GM23338 (cell line): ENCODE data around the gene MPPE1. TPM values are rescaled to one million over a fixed set of nuclear protein-coding genes. Genes with fewer than 3 reads are reported as not detected.
"Not testable (repeated sequence)": the region's sequence is repeated elsewhere in the genome, so short reads cannot be mapped to it uniquely, and the experiment has no call there.

Experiments
- ATAC-seq: fragments of 200-7000 bp; cut with Tn5 transposase; 3 replicates; pipeline ENCODE4 v1.9.1; 2020
- DNase-seq: peaks from one replicate; pipeline ENCODE4 v3.0.0-alpha.2; 2015; ENCODE audit warnings: low spot score
- H2AFZ ChIP-seq: fragments of 200-600 bp; sonication (generic); 2 replicates; pipeline ENCODE4 v1.8.0; 2016; ENCODE audit warnings: antibody characterized with exemption, mild to moderate bottlenecking, moderate library complexity
- H3F3A ChIP-seq: fragments of 200-600 bp; sonication (generic); replicated peaks from 2 replicates; pipeline ENCODE4 v1.8.0; 2017; ENCODE audit warnings: antibody characterized with exemption, mixed run types, low read depth
- H3K27ac ChIP-seq: fragments of 200-600 bp; sonication (generic); 2 replicates; pipeline ENCODE4 v1.6.1; 2016; ENCODE audit warnings: low read depth
- H3K27me3 ChIP-seq: fragments of 200-600 bp; sonication (generic); 2 replicates; pipeline ENCODE4 v1.8.0; 2016; ENCODE audit warnings: mild to moderate bottlenecking, mixed run types, moderate library complexity; ENCODE audit not compliant: insufficient read depth
- H3K36me3 ChIP-seq: fragments of 200-600 bp; sonication (generic); 2 replicates; pipeline ENCODE4 v1.8.0; 2016; ENCODE audit warnings: mild to moderate bottlenecking; ENCODE audit not compliant: insufficient read depth
- H3K4me1 ChIP-seq: fragments of 200-600 bp; sonication (generic); 2 replicates; pipeline ENCODE4 v1.8.0; 2016; ENCODE audit warnings: mild to moderate bottlenecking, moderate library complexity; ENCODE audit not compliant: insufficient read depth
- H3K4me2 ChIP-seq: fragments of 200-600 bp; sonication (generic); 2 replicates; pipeline ENCODE4 v1.7.1; 2017; ENCODE audit warnings: mixed run types
- H3K4me3 ChIP-seq: fragments of 200-600 bp; sonication (generic); 2 replicates; pipeline ENCODE4 v1.6.1; 2016; ENCODE audit warnings: mixed run types
- H3K79me2 ChIP-seq: fragments of 200-600 bp; sonication (generic); replicated peaks from 2 replicates; pipeline ENCODE4 v1.8.0; 2017; ENCODE audit warnings: mild to moderate bottlenecking; ENCODE audit not compliant: insufficient read depth
- H3K9me2 ChIP-seq: fragments of 200-600 bp; sonication (generic); 2 replicates; pipeline ENCODE4 v1.8.0; 2017; ENCODE audit not compliant: insufficient read depth
- H4K20me1 ChIP-seq: fragments of 200-600 bp; sonication (generic); replicated peaks from 2 replicates; pipeline ENCODE4 v1.8.0; 2017; ENCODE audit warnings: mild to moderate bottlenecking; ENCODE audit not compliant: insufficient read depth
- H3K27ac Mint-ChIP-seq: 2 replicates; pipeline ENCODE4 v1.8.0; 2020; ENCODE audit warnings: inconsistent platforms, mild to moderate bottlenecking, moderate library complexity, mixed read lengths
- H3K27me3 Mint-ChIP-seq: 3 replicates; pipeline ENCODE4 v1.8.0; 2022; ENCODE audit warnings: low read depth, mild to moderate bottlenecking, moderate library complexity, mixed read lengths, inconsistent platforms; ENCODE audit not compliant: insufficient read depth, poor library complexity
- H3K36me3 Mint-ChIP-seq: 3 replicates; pipeline ENCODE4 v1.8.0; 2021; ENCODE audit warnings: low read depth, mild to moderate bottlenecking, inconsistent platforms, moderate library complexity, mixed read lengths
- H3K4me1 Mint-ChIP-seq: 3 replicates; pipeline ENCODE4 v1.8.0; 2020; ENCODE audit warnings: mild to moderate bottlenecking, inconsistent platforms, mixed read lengths
- H3K4me3 Mint-ChIP-seq: 3 replicates; pipeline ENCODE4 v1.8.0; 2021; ENCODE audit warnings: moderate library complexity, mild to moderate bottlenecking, inconsistent platforms, mixed read lengths
- H3K9me3 Mint-ChIP-seq: 3 replicates; pipeline ENCODE4 v1.8.0; 2020; ENCODE audit warnings: moderate library complexity, mild to moderate bottlenecking, inconsistent platforms, mixed read lengths
- ETS1 ChIP-seq: IDR thresholded peaks from 2 replicates; pipeline ENCODE4 v1.6.1; 2016; ENCODE audit warnings: antibody characterized with exemption
- EZH2 ChIP-seq: fragments of 200-600 bp; sonication (generic); IDR thresholded peaks from one replicate; pipeline ENCODE4 v1.8.0; 2017; ENCODE audit warnings: antibody characterized with exemption, mild to moderate bottlenecking, low read depth; ENCODE audit not compliant: unreplicated experiment
- EZH2phosphoT487 ChIP-seq: fragments of 200-600 bp; sonication (generic); IDR thresholded peaks from one replicate; pipeline ENCODE4 v1.8.1; 2018; ENCODE audit warnings: antibody characterized with exemption; ENCODE audit not compliant: unreplicated experiment
- JUNB ChIP-seq: IDR thresholded peaks from one replicate; pipeline ENCODE4 v1.6.1; 2016; ENCODE audit warnings: antibody characterized with exemption; ENCODE audit not compliant: unreplicated experiment
- POLR2AphosphoS5 ChIP-seq: IDR thresholded peaks from 2 replicates; pipeline ENCODE4 v1.6.1; 2016; ENCODE audit warnings: antibody characterized with exemption, low read depth
- REST ChIP-seq: IDR thresholded peaks from one replicate; pipeline ENCODE4 v1.6.1; 2018; ENCODE audit warnings: antibody characterized with exemption; ENCODE audit not compliant: unreplicated experiment
- STAT1 ChIP-seq: IDR thresholded peaks from one replicate; pipeline ENCODE4 v1.6.1; 2016; ENCODE audit warnings: antibody characterized with exemption; ENCODE audit not compliant: unreplicated experiment
- polyA plus RNA-seq: library from polyadenylated mRNA; unstranded; fragments of >200 nt; fragmentation: Nextera tagmentation; extraction: Ambion mirVana; gene quantifications from 2 replicates; pipeline ENCODE4 v1.2.1, GENCODE V29; 2016
- total RNA-seq: library from RNA; depleted of rRNA; stranded (reverse); fragments of >200 nt; shearing (Covaris generic); gene quantifications from 2 replicates; pipeline ENCODE4 v1.2.3, GENCODE V29; 2014
- TF ChIP-seq, protein P1 (sequence below): fragments of 250-450 bp; sonication (Bioruptor Pico); IDR thresholded peaks from 2 replicates; pipeline ENCODE4 v1.5.0; 2020; ENCODE audit warnings: mild to moderate bottlenecking, moderate library complexity

The MPPE1 gene
- total and polyA plus RNA-seq, 2 experiments from 2014 or later, result 18.8 to 24.6 TPM

- H3K36me3 Mint-ChIP-seq, result no peaks in the 10 kb centered on the region; the same call in 2 of the 3 replicates
- H3K27me3 Mint-ChIP-seq, result peaks cover 6% of the 10 kb centered on the region
- peak; percentile 80 for ATAC-seq
- no peaks in the 10 kb centered on the region for H3F3A ChIP-seq
- H3K4me3 ChIP-seq, result no peak overlapping the region
- DNase-seq, result peak; percentile 78
- H3K27ac ChIP-seq, result peak overlapping the region; percentile 37; the same call in 1 of the 2 replicates
- H3K4me1 ChIP-seq, result peaks cover 19% of the 10 kb centered on the region
- no peak overlapping the region for H2AFZ ChIP-seq
- H3K9me3 Mint-ChIP-seq, result no peaks in the 10 kb centered on the region
- H3K4me1 Mint-ChIP-seq, result peaks cover 29% of the 10 kb centered on the region
- H3K4me2 ChIP-seq, result 0 out of 2 replicates have a peak overlapping the region, but pooled peaks have one; percentile 1
- no peaks in the 10 kb centered on the region; the same call in 1 of the 2 replicates for H3K9me2 ChIP-seq
- peaks cover 20% of the 10 kb centered on the region for H3K79me2 ChIP-seq
- no peaks in the 10 kb centered on the region for H3K27me3 ChIP-seq
- H3K36me3 ChIP-seq, result no peaks in the 10 kb centered on the region
- H3K4me3 Mint-ChIP-seq, result peak overlapping the region; percentile 54
- peak overlapping the region; percentile 98 for H3K27ac Mint-ChIP-seq
- TF ChIP-seq ETS1, result no peak
- TF ChIP-seq POLR2AphosphoS5, result no peak
- no peak for TF ChIP-seq EZH2phosphoT487
- no peak for TF ChIP-seq STAT1
- TF ChIP-seq REST, result no peak
- TF ChIP-seq EZH2, result no peak
- TF ChIP-seq, protein P1, sequence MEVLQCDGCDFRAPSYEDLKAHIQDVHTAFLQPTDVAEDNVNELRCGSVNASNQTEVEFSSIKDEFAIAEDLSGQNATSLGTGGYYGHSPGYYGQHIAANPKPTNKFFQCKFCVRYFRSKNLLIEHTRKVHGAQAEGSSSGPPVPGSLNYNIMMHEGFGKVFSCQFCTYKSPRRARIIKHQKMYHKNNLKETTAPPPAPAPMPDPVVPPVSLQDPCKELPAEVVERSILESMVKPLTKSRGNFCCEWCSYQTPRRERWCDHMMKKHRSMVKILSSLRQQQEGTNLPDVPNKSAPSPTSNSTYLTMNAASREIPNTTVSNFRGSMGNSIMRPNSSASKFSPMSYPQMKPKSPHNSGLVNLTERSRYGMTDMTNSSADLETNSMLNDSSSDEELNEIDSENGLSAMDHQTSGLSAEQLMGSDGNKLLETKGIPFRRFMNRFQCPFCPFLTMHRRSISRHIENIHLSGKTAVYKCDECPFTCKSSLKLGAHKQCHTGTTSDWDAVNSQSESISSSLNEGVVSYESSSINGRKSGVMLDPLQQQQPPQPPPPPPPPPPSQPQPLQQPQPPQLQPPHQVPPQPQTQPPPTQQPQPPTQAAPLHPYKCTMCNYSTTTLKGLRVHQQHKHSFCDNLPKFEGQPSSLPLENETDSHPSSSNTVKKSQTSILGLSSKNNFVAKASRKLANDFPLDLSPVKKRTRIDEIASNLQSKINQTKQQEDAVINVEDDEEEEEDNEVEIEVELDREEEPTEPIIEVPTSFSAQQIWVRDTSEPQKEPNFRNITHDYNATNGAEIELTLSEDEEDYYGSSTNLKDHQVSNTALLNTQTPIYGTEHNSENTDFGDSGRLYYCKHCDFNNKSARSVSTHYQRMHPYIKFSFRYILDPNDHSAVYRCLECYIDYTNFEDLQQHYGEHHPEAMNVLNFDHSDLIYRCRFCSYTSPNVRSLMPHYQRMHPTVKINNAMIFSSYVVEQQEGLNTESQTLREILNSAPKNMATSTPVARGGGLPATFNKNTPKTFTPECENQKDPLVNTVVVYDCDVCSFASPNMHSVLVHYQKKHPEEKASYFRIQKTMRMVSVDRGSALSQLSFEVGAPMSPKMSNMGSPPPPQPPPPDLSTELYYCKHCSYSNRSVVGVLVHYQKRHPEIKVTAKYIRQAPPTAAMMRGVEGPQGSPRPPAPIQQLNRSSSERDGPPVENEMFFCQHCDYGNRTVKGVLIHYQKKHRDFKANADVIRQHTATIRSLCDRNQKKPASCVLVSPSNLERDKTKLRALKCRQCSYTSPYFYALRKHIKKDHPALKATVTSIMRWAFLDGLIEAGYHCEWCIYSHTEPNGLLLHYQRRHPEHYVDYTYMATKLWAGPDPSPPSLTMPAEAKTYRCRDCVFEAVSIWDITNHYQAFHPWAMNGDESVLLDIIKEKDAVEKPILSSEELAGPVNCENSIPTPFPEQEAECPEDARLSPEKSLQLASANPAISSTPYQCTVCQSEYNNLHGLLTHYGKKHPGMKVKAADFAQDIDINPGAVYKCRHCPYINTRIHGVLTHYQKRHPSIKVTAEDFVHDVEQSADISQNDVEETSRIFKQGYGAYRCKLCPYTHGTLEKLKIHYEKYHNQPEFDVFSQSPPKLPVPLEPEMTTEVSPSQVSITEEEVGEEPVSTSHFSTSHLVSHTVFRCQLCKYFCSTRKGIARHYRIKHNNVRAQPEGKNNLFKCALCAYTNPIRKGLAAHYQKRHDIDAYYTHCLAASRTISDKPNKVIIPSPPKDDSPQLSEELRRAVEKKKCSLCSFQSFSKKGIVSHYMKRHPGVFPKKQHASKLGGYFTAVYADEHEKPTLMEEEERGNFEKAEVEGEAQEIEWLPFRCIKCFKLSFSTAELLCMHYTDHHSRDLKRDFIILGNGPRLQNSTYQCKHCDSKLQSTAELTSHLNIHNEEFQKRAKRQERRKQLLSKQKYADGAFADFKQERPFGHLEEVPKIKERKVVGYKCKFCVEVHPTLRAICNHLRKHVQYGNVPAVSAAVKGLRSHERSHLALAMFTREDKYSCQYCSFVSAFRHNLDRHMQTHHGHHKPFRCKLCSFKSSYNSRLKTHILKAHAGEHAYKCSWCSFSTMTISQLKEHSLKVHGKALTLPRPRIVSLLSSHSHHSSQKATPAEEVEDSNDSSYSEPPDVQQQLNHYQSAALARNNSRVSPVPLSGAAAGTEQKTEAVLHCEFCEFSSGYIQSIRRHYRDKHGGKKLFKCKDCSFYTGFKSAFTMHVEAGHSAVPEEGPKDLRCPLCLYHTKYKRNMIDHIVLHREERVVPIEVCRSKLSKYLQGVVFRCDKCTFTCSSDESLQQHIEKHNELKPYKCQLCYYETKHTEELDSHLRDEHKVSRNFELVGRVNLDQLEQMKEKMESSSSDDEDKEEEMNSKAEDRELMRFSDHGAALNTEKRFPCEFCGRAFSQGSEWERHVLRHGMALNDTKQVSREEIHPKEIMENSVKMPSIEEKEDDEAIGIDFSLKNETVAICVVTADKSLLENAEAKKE (CRISPR knock-in tag), result no peak
- TF ChIP-seq JUNB, result no peak
- H4K20me1 ChIP-seq, result no peaks in the 10 kb centered on the region
These were observed 50.8 kb downstream of the MPPE1 start for GRCh38 chr18:11857177-11857887.

DNA sequence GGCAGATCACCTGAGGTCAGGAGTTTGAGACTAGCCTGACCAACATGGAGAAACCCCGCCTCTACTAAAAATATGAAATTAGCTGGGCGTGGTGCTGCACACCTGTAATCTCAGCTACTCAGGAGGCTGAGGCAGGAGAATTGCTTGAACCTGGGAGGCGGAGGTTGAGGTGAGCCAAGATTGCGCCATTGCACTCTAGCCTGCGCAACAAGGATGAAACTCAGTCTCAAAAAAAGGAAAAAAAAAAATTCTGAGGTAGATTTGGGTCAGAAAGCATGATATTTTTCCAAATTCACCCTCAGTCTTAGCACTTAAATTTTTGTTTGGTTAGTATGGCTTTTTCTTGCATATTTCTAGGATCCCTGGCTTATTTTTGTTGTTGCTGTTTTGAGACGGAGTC, 53.6 kb downstream of the MPPE1 start:
- H3K4me3 ChIP-seq, H3K4me2 ChIP-seq, DNase-seq, H3K27me3 ChIP-seq, H2AFZ ChIP-seq, H3K36me3 Mint-ChIP-seq, H3K9me2 ChIP-seq, ATAC-seq, H3K9me3 Mint-ChIP-seq, H3K36me3 ChIP-seq, H3K4me3 Mint-ChIP-seq, H3F3A ChIP-seq, H4K20me1 ChIP-seq: not testable (repeated sequence)
- H3K27ac ChIP-seq, result peak overlapping the region; percentile 60
- H3K27me3 Mint-ChIP-seq, result peaks cover 13% of the 10 kb centered on the region
- peaks cover 31% of the 10 kb centered on the region for H3K79me2 ChIP-seq
- H3K4me1 ChIP-seq, result peaks cover 19% of the 10 kb centered on the region
- peaks cover 39% of the 10 kb centered on the region for H3K4me1 Mint-ChIP-seq
- peak overlapping the region; percentile 68; the same call in 1 of the 2 replicates for H3K27ac Mint-ChIP-seq
